Fibroblast of the conjunctiva (primary cell): ENCODE measurements around the gene NDUFV2.
A peak's percentile ranks its signal among the peaks of the same experiment; 100 is the strongest.

Source experiments
- DNase-seq: peaks from one replicate; pipeline ENCODE4 v3.0.0-alpha.2; 2010; ENCODE audit warnings: low read depth

NDUFV2 gene

GRCh38 chr18:9120796-9121195, 18.3 kb downstream of the NDUFV2 start:
- no peak for DNase-seq

- no peak for DNase-seq
Measured at GRCh38 chr18:9123520-9123919, 21.0 kb downstream of the NDUFV2 start.

- DNase-seq: no peak
Measured at GRCh38 chr18:9124824-9125223, 22.3 kb downstream of the NDUFV2 start.

GRCh38 chr18:9126337-9126736, 23.8 kb downstream of the NDUFV2 start:
- no peak for DNase-seq

- no peak for DNase-seq
Measured at GRCh38 chr18:9130195-9130594, 27.7 kb downstream of the NDUFV2 start.

GRCh38 chr18:9130806-9131205, 28.3 kb downstream of the NDUFV2 start:
- no peak for DNase-seq

GRCh38 chr18:9132628-9133027, 30.1 kb downstream of the NDUFV2 start:
- no peak for DNase-seq

GRCh38 chr18:9133225-9133624, 30.7 kb downstream of the NDUFV2 start:
- no peak for DNase-seq

GRCh38 chr18:9135081-9135911, 32.8 kb downstream of the NDUFV2 start:
- no peak for DNase-seq

- DNase-seq: no peak
Measured at GRCh38 chr18:9135912-9136314, 33.4 kb downstream of the NDUFV2 start.

- DNase-seq: peak; percentile 93
Measured at GRCh38 chr18:9136315-9137155, 34.0 kb downstream of the NDUFV2 start, which contains the start of gene ANKRD12. TSS of gene ANKRD12 (plus strand) at chr18:9136781. CDS start at chr18:9182433, 45,652 bp downstream.

- DNase-seq: peak; percentile 61
Measured at GRCh38 chr18:9137168-9138066, 34.9 kb downstream of the NDUFV2 start.

- no peak for DNase-seq
Measured at GRCh38 chr18:9139400-9140039, 37.0 kb downstream of the NDUFV2 start.

- DNase-seq: no peak
Measured at GRCh38 chr18:9140381-9140780, 37.9 kb downstream of the NDUFV2 start.

GRCh38 chr18:9140984-9141383, 38.5 kb downstream of the NDUFV2 start:
- no peak for DNase-seq

GRCh38 chr18:9146224-9146623, 43.7 kb downstream of the NDUFV2 start:
- no peak for DNase-seq

- peak; percentile 76 for DNase-seq
Measured at GRCh38 chr18:9147440-9148202, 45.1 kb downstream of the NDUFV2 start.

GRCh38 chr18:9148203-9148552, 45.7 kb downstream of the NDUFV2 start:
- no peak for DNase-seq

GRCh38 chr18:9150121-9150520, 47.6 kb downstream of the NDUFV2 start:
- no peak for DNase-seq

GRCh38 chr18:9153256-9153655, 50.8 kb downstream of the NDUFV2 start:
- no peak for DNase-seq
